ENCODE data around the gene CPEB3.
"Not testable (repeated sequence)": the region's sequence is repeated elsewhere in the genome, so short reads cannot be mapped to it uniquely, and the experiment has no call there.

Gene CPEB3

GRCh38 chr10:92290837-92291615 is at the start of gene CPEB3, which contains the start of gene MARCHF5:
Gene CPEB3 (minus strand): TSS chr10:92291078. CDS start chr10:92240350, 50,728 bp downstream.
Gene MARCHF5 (plus strand): TSS chr10:92291167. CDS start chr10:92291495, 328 bp downstream.
- peak; percentile 42 for DNase-seq

GRCh38 chr10:92329927-92330326 is 39.0 kb upstream of the CPEB3 start:
- DNase-seq, result not testable (repeated sequence)

- DNase-seq, result no peak
Observed at GRCh38 chr10:92328993-92329392, 38.1 kb upstream of the CPEB3 start.

GRCh38 chr10:92327445-92328433 is 36.9 kb upstream of the CPEB3 start:
- DNase-seq, result no peak

GRCh38 chr10:92323079-92323478 is 32.2 kb upstream of the CPEB3 start:
- no peak for DNase-seq

GRCh38 chr10:92316610-92317009 is 25.7 kb upstream of the CPEB3 start:
- DNase-seq, result no peak

- DNase-seq, result no peak
Observed at GRCh38 chr10:92313750-92314149, 22.9 kb upstream of the CPEB3 start.

GRCh38 chr10:92309272-92309671 is 18.4 kb upstream of the CPEB3 start:
- DNase-seq, result no peak

- no peak for DNase-seq
Observed at GRCh38 chr10:92305133-92306072, 14.5 kb upstream of the CPEB3 start.

- no peak for DNase-seq
Observed at GRCh38 chr10:92304061-92304460, 13.2 kb upstream of the CPEB3 start.

GRCh38 chr10:92303096-92303495 is 12.2 kb upstream of the CPEB3 start:
- no peak for DNase-seq

GRCh38 chr10:92298487-92298886 is 7.6 kb upstream of the CPEB3 start:
- DNase-seq, result no peak

- no peak for DNase-seq
Observed at GRCh38 chr10:92291921-92292845, 1.3 kb upstream of the CPEB3 start.

GRCh38 chr10:92291616-92291865 is 663 bp upstream of the CPEB3 start:
- no peak for DNase-seq

- peak; percentile 44 for DNase-seq
Observed at GRCh38 chr10:92290076-92290836, 622 bp downstream of the CPEB3 start.

GRCh38 chr10:92284112-92284704 is 6.7 kb downstream of the CPEB3 start:
- no peak for DNase-seq

- DNase-seq, result no peak
Observed at GRCh38 chr10:92278996-92279696, 11.7 kb downstream of the CPEB3 start.

GRCh38 chr10:92274071-92274470 is 16.8 kb downstream of the CPEB3 start:
- no peak for DNase-seq

- no peak for DNase-seq
Observed at GRCh38 chr10:92268748-92269147, 22.1 kb downstream of the CPEB3 start.

GRCh38 chr10:92267343-92267742 is 23.5 kb downstream of the CPEB3 start:
- no peak for DNase-seq

Measured in SHP77 treated with DMSO at 0.1 percent for 48 hours (cell line).